ENCODE data around the gene DHX34.
"Not testable (repeated sequence)": the region's sequence is repeated elsewhere in the genome, so short reads cannot be mapped to it uniquely, and the experiment has no call there.

GRCh38 chr19:47336765-47337718 lies 12.1 kb upstream of the DHX34 start:
- TF ChIP-seq POLR2A, CTCF (IDR thresholded peaks at IDR 0.05): not testable (repeated sequence)

Measured in heart left ventricle (tissue), 13 donors.